HepG2 (cell line): ENCODE measurements around the gene ARIH2. TPM values are rescaled to one million over a fixed set of nuclear protein-coding genes. Genes with fewer than 3 reads are reported as not detected.

ENCODE experiments used
- AGO2 ChIP-seq: fragments of 200-400 bp; formaldehyde crosslinking; optimal IDR thresholded peaks from 2 replicates; pipeline ENCODE3; 2017; ENCODE audit warnings: mild to moderate bottlenecking, low read depth, low read length, moderate library complexity
- CBX2 ChIP-seq, 2 experiments: fragments of 200-600 bp in 1 of 2; sonication (generic); formaldehyde crosslinking in 1 of 2; IDR thresholded peaks; 2 replicates each; pipeline versions ENCODE4 v1.7.0 to v1.8.1; 2018 to 2022; ENCODE audit warnings: low read depth in 2 of 2, low read length in 1 of 2, mild to moderate bottlenecking in 1 of 2, missing genetic modification reagents in 1 of 2
- CHD4 ChIP-seq: fragments of 200-600 bp; sonication (generic); IDR thresholded peaks from 2 replicates; pipeline ENCODE4 v1.7.0; 2017; ENCODE audit warnings: mild to moderate bottlenecking, low read length, borderline replicate concordance
- ETS1 ChIP-seq: sonication (generic); formaldehyde crosslinking; IDR thresholded peaks from 2 replicates; pipeline ENCODE4 v1.4.0; 2020; ENCODE audit warnings: missing genetic modification reagents
- HDAC6 ChIP-seq: fragments of 200-600 bp; sonication (generic); IDR thresholded peaks from 2 replicates; pipeline ENCODE4 v1.7.0; 2017; ENCODE audit warnings: mild to moderate bottlenecking, antibody characterized with exemption, low read length, low read depth
- IRF9 ChIP-seq: sonication (generic); formaldehyde crosslinking; IDR thresholded peaks from 2 replicates; pipeline ENCODE4 v1.8.0; 2022; ENCODE audit warnings: missing genetic modification reagents, mild to moderate bottlenecking, borderline replicate concordance
- KLF6 ChIP-seq: IDR thresholded peaks from 2 replicates; pipeline ENCODE4 v1.8.0; 2016; ENCODE audit warnings: missing biosample characterization, missing genetic modification reagents
- KMT2B ChIP-seq: IDR thresholded peaks from 2 replicates; pipeline ENCODE4 v1.6.1; 2016; ENCODE audit warnings: missing genetic modification reagents, missing compliant biosample characterization
- MAF1 ChIP-seq: sonication (generic); formaldehyde crosslinking; IDR thresholded peaks from 2 replicates; pipeline ENCODE4 v1.5.0; 2020; ENCODE audit warnings: missing genetic modification reagents, borderline replicate concordance
- MAFG ChIP-seq: sonication (generic); formaldehyde crosslinking; IDR thresholded peaks from 2 replicates; pipeline ENCODE4 v1.5.1; 2020; ENCODE audit warnings: mild to moderate bottlenecking, missing genetic modification reagents
- MTA3 ChIP-seq: sonication (generic); formaldehyde crosslinking; IDR thresholded peaks from 2 replicates; pipeline ENCODE4 v1.4.0; 2020; ENCODE audit warnings: missing genetic modification reagents
- PHF5A ChIP-seq: IDR thresholded peaks from one replicate; pipeline ENCODE4 v1.6.1; 2018; ENCODE audit warnings: low read depth, missing genetic modification reagents; ENCODE audit not compliant: unreplicated experiment
- RORA ChIP-seq: sonication (generic); formaldehyde crosslinking; IDR thresholded peaks from 2 replicates; pipeline ENCODE4 v1.5.0; 2020; ENCODE audit warnings: mild to moderate bottlenecking, missing genetic modification reagents, moderate library complexity
- SP4 ChIP-seq: sonication (generic); formaldehyde crosslinking; IDR thresholded peaks from 2 replicates; pipeline ENCODE4 v1.8.1; 2023; ENCODE audit warnings: mild to moderate bottlenecking, missing genetic modification reagents
- U2AF1 ChIP-seq: fragments of 200-400 bp; formaldehyde crosslinking; optimal IDR thresholded peaks from 2 replicates; pipeline ENCODE3; 2017; ENCODE audit warnings: mild to moderate bottlenecking, low read depth, low read length
- ZBTB33 ChIP-seq: sonication (generic); formaldehyde crosslinking; IDR thresholded peaks from 2 replicates; pipeline ENCODE4 v1.4.0; 2020; ENCODE audit warnings: missing genetic modification reagents
- ZBTB42 ChIP-seq: sonication (generic); formaldehyde crosslinking; IDR thresholded peaks from 2 replicates; pipeline ENCODE4 v1.5.0; 2020; ENCODE audit warnings: mild to moderate bottlenecking, missing genetic modification reagents
- ZNF138 ChIP-seq: sonication (generic); formaldehyde crosslinking; IDR thresholded peaks from 2 replicates; pipeline ENCODE4 v1.5.0; 2020; ENCODE audit warnings: mild to moderate bottlenecking, low read depth, missing genetic modification reagents
- ZNF264 ChIP-seq: sonication (generic); formaldehyde crosslinking; IDR thresholded peaks from 2 replicates; pipeline ENCODE4 v1.4.0; 2020; ENCODE audit warnings: missing genetic modification reagents
- ZNF337 ChIP-seq: sonication (generic); formaldehyde crosslinking; IDR thresholded peaks from 2 replicates; pipeline ENCODE4 v1.5.1; 2020; ENCODE audit warnings: missing genetic modification reagents, low read depth, mild to moderate bottlenecking, borderline replicate concordance
- ZNF615 ChIP-seq: sonication (generic); formaldehyde crosslinking; IDR thresholded peaks from 2 replicates; pipeline ENCODE4 v1.5.0; 2020; ENCODE audit warnings: mild to moderate bottlenecking, missing genetic modification reagents, borderline replicate concordance
- ZNF652 ChIP-seq: IDR thresholded peaks from 2 replicates; pipeline ENCODE4 v1.6.1; 2016; ENCODE audit warnings: low read depth, borderline replicate concordance
- ZNF768 ChIP-seq: sonication (generic); formaldehyde crosslinking; IDR thresholded peaks from 2 replicates; pipeline ENCODE4 v1.4.0; 2020; ENCODE audit warnings: missing genetic modification reagents
- ZSCAN22 ChIP-seq: sonication (generic); formaldehyde crosslinking; IDR thresholded peaks from 2 replicates; pipeline ENCODE4 v1.4.0; 2020; ENCODE audit warnings: mild to moderate bottlenecking, missing genetic modification reagents
- polyA plus RNA-seq, 8 experiments: library from polyadenylated mRNA; depleted of rRNA in 3 of 8; stranded (reverse) in 7 of 8; unstranded in 1 of 8; fragments of >200 nt; fragmentation: Illumina TruSeq in 4 of 8; extraction: Trizol in 4 of 8; gene quantifications; 2 replicates each; pipeline versions ENCODE4 v1.2.1 to v1.2.3, GENCODE V29; 2011 to 2016; ENCODE audit warnings: low read depth in 4 of 8, missing spikeins in 1 of 8, mixed read lengths in 1 of 8; ENCODE audit not compliant: insufficient read depth in 1 of 8
- total RNA-seq, 5 experiments: library from RNA; depleted of rRNA; stranded (reverse); fragments of >200 nt; fragmentation: Illumina TruSeq; extraction: Trizol; gene quantifications; 2 replicates each; pipeline ENCODE4 v1.2.3, GENCODE V29; 2016; ENCODE audit warnings: low read depth in 1 of 5
- TF ChIP-seq, protein P1 (sequence below): IDR thresholded peaks from 2 replicates; pipeline ENCODE4 v1.6.1; 2016

Gene ARIH2
- total and polyA plus RNA-seq, 2 of the 13 experiments (the other 11 are each of a cell fraction or from before 2014, with no cell fraction given): 64.8 to 83.3 TPM

GRCh38 chr3:49007068-49007770 is 88.6 kb downstream of the ARIH2 start, which contains the start of gene WDR6 (continued):
- TF ChIP-seq ZBTB33 (CRISPR knock-in tag) (no peak), RORA (CRISPR knock-in tag) (no peak), ETS1 (CRISPR knock-in tag) (no peak), IRF9 (CRISPR knock-in tag) (no peak), MAF1 (CRISPR knock-in tag) (0 out of 2 replicates have a peak, but pooled peaks have one; percentile 20), MTA3 (0 out of 2 replicates have a peak, but pooled peaks have one; percentile 20), PHF5A (CRISPR knock-in tag) (no peak), ZBTB42 (no peak), ZNF615 (CRISPR knock-in tag) (no peak), ZNF138 (CRISPR knock-in tag) (peak; percentile 92; the same call in 1 of the 2 replicates), CBX2 (IDR thresholded peaks at IDR 0.05; ENCODE audit: low read depth, low read length) (no peak), CBX2 (CRISPR knock-in tag; IDR thresholded peaks at IDR 0.05; ENCODE audit: low read depth) (no peak), ZNF337 (CRISPR knock-in tag) (peak; percentile 72; the same call in 1 of the 2 replicates), SP4 (CRISPR knock-in tag) (peak; percentile 49; the same call in 1 of the 2 replicates), ZNF264 (CRISPR knock-in tag) (peak; percentile 5; the same call in 1 of the 2 replicates), MAFG (CRISPR knock-in tag) (no peak), U2AF1 (peak; percentile 85), KMT2B (CRISPR knock-in tag) (peak; percentile 66; the same call in 1 of the 2 replicates), AGO2 (peak; percentile 75), ZSCAN22 (no peak), ZNF652 (CRISPR knock-in tag) (no peak), HDAC6 (no peak), KLF6 (CRISPR knock-in tag) (peak; percentile 81; the same call in 1 of the 2 replicates), CHD4 (no peak), ZNF768 (peak; percentile 60; the same call in 1 of the 2 replicates)
- TF ChIP-seq, protein P1, sequence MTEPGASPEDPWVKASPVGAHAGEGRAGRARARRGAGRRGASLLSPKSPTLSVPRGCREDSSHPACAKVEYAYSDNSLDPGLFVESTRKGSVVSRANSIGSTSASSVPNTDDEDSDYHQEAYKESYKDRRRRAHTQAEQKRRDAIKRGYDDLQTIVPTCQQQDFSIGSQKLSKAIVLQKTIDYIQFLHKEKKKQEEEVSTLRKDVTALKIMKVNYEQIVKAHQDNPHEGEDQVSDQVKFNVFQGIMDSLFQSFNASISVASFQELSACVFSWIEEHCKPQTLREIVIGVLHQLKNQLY (CRISPR knock-in tag): no peak; the same call in 1 of the 2 replicates
